ENCODE results near the gene CSTF1.

Gene CSTF1

DNA sequence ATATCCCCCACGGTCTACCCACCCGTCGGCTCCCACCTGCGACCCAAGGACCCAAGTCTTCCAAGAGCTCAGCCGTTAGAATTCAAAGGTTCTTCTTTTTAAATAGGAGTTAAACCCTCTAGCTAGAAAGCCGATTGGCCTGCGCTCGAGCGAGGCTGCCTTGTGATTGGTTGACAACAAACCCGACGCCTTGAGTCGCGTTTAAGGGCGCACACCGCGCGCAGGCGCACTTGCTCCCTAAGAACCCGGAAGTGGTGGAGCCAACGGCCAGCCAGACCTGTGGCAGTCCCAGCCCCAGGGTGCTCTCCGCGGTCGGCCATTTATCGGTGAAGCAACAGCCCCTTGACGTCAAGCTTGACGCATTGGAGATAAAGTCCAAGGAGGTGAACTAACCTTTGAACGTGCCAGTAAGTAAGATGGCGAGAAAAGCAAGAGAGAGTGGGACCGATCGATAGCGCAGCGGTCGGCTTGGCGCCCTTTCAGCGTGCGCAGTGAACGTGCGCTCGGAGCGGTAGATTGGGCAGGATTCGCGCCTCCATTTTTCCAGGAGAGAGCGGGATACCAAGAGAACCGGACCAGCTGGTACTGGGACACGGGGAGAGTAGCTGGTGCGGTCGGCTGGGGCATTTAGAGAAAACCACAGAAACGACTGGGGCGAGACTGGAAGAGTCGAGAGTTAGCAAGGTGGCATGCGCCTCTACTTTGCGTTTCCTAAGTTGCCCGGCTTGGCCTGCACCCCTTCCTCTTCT is at the start of gene CSTF1, which contains the start of gene AURKA:
Gene CSTF1 (plus strand): TSS at position 514 of the 749 bp plus-strand sequence. CDS start 2,908 bp downstream, outside the sequence.
Gene AURKA (minus strand): TSS at position 84 of the 749 bp plus-strand sequence. CDS start 4,018 bp downstream, outside the sequence.
- DNase-seq = peak; percentile 98

GRCh38 chr20:56342783-56343182 is 49.7 kb upstream of the CSTF1 start:
- no peak for DNase-seq

GRCh38 chr20:56343861-56344381 is 48.5 kb upstream of the CSTF1 start:
- DNase-seq = no peak

DNA sequence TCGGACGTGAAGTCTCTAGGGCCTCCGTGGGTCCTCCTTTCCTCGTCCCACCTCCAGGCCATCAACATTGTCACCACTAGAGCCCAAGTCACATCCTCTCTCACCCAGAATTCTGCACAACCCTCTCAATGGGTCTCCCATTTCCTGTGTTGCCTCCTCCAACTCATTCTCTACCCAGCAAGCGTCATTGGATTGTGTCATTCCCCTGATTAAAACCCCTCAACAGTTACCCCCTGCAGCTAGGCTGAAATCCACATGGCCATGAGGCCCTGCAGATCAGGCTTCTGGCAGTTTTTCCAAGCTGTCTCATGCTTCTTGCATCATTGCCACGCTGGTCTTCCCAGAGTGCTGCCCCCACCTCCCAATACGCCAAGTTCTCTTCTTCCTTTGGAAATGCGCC is 46.5 kb upstream of the CSTF1 start:
- DNase-seq = no peak

DNA sequence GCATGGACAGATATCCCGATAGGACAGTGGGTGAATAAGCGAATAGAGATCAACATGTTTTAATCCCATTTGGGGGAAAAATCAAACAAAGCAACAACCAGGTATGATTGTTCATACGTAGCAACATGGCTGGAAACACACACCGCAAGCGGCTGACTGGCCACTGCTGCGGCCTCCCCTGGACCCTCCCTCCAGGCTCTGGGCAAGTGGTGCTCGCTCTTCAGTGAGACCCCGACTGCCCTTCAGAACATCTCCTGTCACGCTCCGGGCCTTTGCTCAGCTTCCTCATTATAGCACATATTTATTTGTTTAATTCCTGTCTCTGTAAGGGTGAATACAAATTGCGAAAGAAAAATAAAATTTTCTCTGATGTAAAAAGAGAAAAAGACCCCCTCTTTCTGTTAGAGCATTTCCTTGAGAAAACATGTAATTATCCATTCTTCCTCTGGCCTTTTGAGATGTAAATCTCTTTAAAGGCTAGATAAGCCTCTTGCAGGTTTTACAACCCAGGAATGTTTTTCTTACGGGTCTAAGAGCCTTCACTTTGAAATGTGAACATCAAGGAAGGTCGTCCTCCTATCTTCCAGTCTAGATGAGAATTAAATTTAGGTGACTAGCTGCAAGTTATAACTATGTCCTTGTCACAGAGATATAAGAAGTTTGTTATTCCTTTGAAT is 44.7 kb upstream of the CSTF1 start:
- no peak for DNase-seq

DNA sequence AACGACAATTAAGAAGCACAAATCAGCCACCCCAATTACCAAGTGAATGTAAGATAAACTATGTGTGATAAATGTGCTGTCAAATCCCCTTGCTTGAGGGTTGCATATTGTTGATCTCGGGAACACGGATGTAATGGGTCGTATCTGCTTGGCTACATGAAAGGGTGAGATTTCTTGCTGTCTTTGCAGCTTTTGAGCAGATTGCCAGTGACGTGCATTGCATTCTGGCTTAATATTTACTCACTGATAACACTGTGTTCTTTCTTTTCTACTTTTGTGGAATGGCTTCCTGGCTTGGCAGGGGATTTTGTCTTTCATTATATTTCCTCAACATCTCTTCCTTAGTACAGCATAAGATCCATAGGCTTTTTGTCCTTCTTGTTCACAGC is 44.1 kb upstream of the CSTF1 start:
- DNase-seq = no peak

DNA sequence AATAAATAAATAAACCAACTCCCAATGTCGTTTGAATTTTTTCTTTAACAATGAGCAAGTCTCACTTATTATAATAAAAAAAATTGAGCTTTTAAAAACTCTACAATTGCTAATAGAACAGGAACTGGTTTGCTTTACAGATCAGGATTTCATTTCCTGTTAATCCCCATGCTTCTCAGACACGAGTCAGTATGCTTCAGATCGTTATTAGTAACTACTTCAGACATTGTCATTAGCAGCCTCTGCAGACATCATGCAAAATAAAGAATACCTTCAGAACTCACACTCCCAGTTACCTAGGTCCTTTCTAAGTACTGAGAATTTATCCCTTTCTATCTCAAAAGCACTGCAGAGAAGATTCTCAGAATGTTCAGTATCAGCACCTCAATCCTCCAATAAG is 43.7 kb upstream of the CSTF1 start:
- DNase-seq = no peak

DNA sequence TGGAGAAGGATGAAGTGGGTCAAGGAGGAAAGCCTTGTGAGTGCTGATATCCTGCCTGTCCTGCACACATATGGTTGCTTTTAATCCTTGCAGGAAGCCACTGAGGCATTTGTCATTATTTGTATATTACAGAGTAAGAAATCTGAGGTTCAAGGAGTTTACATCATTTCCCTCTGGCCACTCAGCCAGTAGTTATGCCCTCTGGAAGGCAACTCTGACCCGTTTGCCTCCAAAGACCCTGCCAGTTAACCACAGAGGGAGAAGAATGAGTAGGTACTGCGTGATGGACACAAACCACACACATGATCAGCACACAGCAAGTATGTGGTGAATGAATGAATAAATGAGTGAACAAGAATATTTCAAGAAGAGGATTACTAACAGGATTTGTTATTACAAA is 41.6 kb upstream of the CSTF1 start:
- DNase-seq = no peak

DNA sequence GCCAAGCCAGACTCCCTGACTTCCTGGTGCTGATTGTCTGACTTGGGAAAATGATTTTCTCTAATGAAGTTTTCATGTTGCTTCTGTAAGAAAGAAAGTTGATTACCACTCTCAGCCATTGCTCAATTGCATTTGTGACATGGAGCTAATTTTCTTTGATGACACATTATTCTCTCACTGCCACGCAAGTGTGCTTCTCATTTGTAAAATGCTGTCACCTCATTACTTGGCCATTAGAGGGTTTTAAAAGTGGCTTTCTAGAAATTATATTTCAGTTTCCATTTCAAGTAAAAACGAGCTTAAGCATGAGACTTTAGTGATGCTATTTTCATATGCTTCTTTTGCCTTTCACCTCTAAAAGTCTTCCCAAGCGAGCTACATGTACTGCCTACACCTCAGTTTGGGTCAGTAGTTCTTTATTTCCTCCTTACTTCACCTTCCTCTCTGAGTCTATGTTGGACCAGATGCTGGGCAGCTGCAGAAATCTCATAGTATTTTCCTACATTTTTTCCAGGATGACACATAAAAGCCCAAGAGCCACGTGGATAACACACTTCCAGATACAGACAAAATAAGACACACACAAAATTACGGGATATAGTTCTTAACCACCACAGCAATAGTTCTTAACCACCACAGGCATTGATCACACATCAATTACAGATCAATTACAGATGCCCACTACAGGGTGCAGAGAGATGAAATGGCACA is 39.9 kb upstream of the CSTF1 start:
- DNase-seq = no peak

- DNase-seq = no peak
Measured at GRCh38 chr20:56353356-56353755, 39.1 kb upstream of the CSTF1 start.

DNA sequence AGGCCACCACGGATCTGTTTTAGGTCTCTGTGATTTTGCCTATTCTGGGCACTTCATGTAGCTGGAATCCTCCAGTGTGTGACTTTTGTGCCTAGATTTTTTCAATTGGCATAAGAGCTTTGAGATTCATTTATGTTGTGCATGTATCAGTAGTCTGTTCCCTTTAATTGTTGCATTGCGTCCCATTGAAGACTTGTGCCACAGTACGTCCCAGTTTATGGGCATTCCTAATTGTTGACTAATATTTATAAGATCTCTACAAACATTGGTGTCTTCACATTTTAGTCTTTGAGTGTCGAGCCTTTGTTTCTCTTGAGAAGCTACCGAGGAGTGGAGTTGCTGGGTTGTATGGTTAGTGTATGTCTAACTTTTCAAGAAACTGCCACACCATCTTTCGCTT is 34.4 kb upstream of the CSTF1 start:
- DNase-seq = no peak

- peak; percentile 75 for DNase-seq
Measured at GRCh38 chr20:56358600-56359211, 33.7 kb upstream of the CSTF1 start, which contains the start of gene FAM210B. FAM210B (plus strand) TSS chr20:56358974; CDS start chr20:56359006, 32 bp downstream.

DNA sequence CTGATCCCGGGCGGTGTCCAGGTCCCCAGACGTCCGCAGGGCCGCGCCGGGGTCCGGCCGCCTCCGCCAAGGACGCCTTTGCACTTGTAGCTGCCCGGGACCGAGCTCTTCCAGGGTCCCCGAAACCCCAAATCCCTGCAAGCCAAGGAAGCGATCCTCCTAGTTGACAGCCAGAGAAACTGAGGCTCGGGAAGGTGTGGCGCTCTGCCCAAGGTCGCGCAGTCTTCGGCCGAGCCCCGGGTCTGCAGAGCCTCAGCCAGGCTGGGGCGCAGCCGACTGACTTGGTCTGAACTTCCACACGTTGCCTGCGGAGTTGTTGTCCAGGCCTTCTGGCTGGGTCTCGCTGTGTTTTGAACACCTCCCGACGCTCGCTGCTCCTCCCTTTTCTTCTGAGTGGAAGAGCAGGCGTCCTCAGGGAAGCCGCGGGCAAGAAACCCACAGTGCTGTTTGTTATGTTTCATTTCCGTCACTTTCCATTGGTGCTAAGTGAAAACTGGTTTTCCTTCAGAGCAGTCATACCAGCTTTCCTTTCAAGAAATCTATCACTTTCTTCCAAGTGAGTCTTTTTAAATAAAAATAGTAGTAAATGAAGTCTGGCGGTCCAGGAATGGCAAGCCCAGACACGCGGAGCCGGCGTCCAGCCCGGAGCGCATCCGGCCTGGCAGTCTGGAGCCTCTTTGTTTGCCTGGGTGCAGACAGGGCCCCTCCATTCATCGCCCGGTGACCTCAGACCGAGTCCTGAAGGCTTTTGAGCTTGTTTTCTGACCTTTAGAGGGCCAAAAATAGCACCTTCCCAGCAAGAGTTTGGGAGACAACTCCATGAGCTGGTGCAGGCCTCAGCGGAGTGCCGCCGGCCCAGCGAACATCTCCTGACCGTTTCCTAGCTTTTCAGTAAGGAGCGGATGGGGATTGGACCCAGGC is 33.0 kb upstream of the CSTF1 start:
- peak; percentile 16 for DNase-seq

DNA sequence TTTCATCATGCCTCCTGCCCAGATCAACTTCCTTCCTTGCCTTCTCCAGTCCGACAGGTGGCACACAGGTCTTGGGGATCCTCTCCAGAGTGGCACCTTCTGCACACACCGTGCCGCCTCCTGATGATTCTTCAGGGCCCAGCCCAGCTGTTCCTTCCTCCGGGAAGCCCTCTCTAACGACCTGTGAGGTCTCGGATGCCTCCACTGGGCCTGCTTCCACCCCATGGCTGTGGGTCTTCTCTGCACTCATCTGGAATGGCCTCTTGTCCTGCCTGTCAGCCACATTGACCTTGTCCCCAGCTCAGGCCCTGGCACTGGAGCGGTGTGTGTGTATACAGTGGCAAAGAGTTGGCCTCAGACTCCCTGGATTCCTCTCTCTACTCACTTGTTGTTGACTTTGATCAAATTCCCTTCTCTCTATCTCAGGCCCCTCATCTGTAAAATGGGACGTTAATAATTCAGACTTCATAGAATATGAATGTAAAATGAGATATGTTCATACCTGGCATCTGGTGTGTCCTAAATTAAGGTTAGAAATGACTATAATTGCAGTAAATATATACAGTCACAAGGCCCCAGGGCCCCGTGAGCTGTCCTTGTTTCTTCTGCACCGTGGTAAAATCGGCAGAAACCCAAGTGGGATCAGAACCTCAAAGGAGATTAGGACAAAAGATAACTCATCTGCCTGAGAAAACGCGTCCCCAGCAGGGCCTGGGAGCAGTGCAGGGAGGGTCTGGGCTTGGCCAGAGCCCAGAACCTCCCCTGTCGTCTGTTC is 32.1 kb upstream of the CSTF1 start:
- DNase-seq = no peak

- no peak for DNase-seq
Measured at GRCh38 chr20:56360908-56361205, 31.6 kb upstream of the CSTF1 start.

- DNase-seq = no peak
Measured at GRCh38 chr20:56361900-56362299, 30.5 kb upstream of the CSTF1 start.

DNA sequence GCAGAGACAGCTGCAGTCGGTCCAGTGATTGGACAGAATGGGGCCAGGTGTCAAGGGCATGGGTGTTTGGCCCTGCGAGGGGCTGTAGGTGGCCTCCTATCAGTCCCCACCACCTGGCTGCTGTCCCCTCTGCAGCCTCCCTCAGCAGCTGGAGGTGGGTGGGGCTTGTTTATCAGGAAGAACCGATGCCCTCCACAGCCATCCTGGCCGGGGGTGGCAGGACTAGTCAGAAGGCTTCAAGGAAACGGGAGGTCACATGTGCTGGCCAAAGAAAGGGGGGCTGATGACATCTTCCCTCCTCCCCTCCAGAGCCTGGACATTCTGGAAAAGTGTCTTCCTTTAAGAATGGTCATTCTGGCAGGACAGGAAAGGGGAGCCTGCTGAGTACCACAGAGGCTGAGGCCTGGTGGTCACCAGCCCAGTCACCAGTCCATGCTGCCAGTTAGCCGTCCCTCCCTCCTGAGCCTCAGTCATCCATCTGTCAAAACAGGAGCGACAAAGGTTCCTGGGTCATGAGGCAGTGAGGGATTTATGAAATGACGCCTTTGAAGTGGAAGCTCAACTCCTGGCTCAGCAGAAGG is 29.5 kb upstream of the CSTF1 start:
- no peak for DNase-seq

- DNase-seq = no peak
Measured at GRCh38 chr20:56363491-56363890, 29.0 kb upstream of the CSTF1 start.

- no peak for DNase-seq
Measured at GRCh38 chr20:56368351-56369134, 23.9 kb upstream of the CSTF1 start.

DNA sequence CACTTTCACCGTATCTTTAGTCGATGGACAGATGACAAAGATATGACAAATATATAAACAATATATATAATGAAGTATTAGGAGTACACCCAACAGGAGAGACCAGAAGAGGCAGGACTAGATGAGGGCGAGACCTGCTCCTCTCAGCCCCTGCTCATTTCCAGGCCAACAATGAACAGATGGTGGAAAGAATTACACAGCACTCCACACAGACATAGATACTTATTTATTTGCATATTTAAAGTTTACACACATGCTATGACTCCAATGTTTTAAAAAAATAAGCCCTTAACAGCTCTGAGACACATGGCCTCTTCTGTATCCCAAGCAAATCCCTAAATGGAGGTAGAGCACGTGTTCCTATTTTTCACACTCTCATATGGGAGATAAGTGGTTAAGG is 23.3 kb upstream of the CSTF1 start:
- DNase-seq = no peak

Data from NCI-H446 treated with DMSO at 0.1 percent for 48 hours (cell line).